Esophagus muscularis mucosa (tissue), 4 donors: ENCODE data around the gene TNNT1.

ENCODE experiments used
- EP300 ChIP-seq: sonication (generic); formaldehyde crosslinking; IDR thresholded peaks from one replicate; pipeline ENCODE4 v1.6.1; 2017; ENCODE audit warnings: antibody characterized with exemption
- POLR2A ChIP-seq: fragments of 450-650 bp; IDR thresholded peaks from one replicate; pipeline ENCODE4 v1.6.1; 2017; ENCODE audit warnings: antibody characterized with exemption, moderate library complexity, mild to moderate bottlenecking, low read depth
- TF ChIP-seq, protein P1 (sequence below), 3 experiments: fragments of 200-600 bp in 2 of 3; fragments of 450-650 bp in 1 of 3; sonication (generic) in 2 of 3; IDR thresholded peaks; one replicate each; pipeline ENCODE4 v1.5.1; 2017 to 2019; ENCODE audit warnings: antibody characterized with exemption in 3 of 3, mild to moderate bottlenecking in 2 of 3, moderate library complexity in 1 of 3

DNA sequence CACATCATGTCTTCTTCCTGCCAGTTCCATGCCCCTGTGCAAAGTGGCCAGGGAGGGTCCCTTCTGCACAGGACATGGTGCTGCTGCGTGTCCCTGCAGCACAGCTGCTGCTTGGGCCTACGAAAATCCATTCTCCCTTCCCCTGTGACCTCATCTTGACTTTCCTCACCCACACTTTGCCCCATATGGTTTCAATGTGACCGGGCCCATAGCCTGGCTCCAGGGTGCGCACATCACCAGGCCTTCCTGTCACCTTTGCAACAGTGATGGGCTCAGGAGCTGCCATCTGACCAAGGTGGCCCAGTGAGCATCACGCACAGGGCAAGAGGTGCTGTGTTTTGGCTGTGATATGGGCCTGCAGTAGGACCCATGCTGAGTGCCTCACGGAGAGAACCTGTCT is 42.4 kb downstream of the TNNT1 start:
- TF ChIP-seq, protein P1, sequence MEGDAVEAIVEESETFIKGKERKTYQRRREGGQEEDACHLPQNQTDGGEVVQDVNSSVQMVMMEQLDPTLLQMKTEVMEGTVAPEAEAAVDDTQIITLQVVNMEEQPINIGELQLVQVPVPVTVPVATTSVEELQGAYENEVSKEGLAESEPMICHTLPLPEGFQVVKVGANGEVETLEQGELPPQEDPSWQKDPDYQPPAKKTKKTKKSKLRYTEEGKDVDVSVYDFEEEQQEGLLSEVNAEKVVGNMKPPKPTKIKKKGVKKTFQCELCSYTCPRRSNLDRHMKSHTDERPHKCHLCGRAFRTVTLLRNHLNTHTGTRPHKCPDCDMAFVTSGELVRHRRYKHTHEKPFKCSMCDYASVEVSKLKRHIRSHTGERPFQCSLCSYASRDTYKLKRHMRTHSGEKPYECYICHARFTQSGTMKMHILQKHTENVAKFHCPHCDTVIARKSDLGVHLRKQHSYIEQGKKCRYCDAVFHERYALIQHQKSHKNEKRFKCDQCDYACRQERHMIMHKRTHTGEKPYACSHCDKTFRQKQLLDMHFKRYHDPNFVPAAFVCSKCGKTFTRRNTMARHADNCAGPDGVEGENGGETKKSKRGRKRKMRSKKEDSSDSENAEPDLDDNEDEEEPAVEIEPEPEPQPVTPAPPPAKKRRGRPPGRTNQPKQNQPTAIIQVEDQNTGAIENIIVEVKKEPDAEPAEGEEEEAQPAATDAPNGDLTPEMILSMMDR (IDR thresholded peaks at IDR 0.05): no peak
- no peak for TF ChIP-seq POLR2A
- no peak for TF ChIP-seq EP300
